ENCODE data around the gene SCAMP4. TPM values are rescaled to one million over a fixed set of nuclear protein-coding genes. Genes with fewer than 3 reads are reported as not detected.

SCAMP4 gene
- total RNA-seq, 1 donor from 2014 or later: 76.9 TPM

- H3K27me3 Mint-ChIP-seq: no peaks in the 10 kb centered on the region
- no peaks in the 10 kb centered on the region for H3K36me3 Mint-ChIP-seq
- no peak for TF ChIP-seq CTCF (conservative IDR thresholded peaks at IDR 0.05)
- no peak for DNase-seq (ENCODE audit: extremely low spot score, unreplicated experiment)
- H3K4me3 Mint-ChIP-seq: peak overlapping the region; percentile 52
- H3K27ac Mint-ChIP-seq: no peak overlapping the region
- peaks cover 12% of the 10 kb centered on the region for H3K4me1 Mint-ChIP-seq (ENCODE audit: unreplicated experiment)
- H3K9me3 Mint-ChIP-seq: no peaks in the 10 kb centered on the region
Measured at GRCh38 chr19:1938071-1938470, 32.9 kb downstream of the SCAMP4 start.

- Mint-ChIP-seq H3K4me1 (ENCODE audit: unreplicated experiment) (peaks cover 21% of the 10 kb centered on the region), H3K9me3 (no peaks in the 10 kb centered on the region), H3K36me3 (no peaks in the 10 kb centered on the region), H3K4me3 (peak within 1 kb of the TSS; percentile 92), H3K27me3 (no peaks in the 10 kb centered on the region), H3K27ac (peak within 1 kb of the TSS; percentile 96)
- peak; percentile 70 for DNase-seq (ENCODE audit: extremely low spot score, unreplicated experiment)
- TF ChIP-seq CTCF (conservative IDR thresholded peaks at IDR 0.05): no peak
Measured at GRCh38 chr19:1941146-1942077, 36.2 kb downstream of the SCAMP4 start, which contains the start of gene CSNK1G2. Gene CSNK1G2, plus strand, starts transcription at chr19:1941172. Its CDS starts 28,601 bp downstream, at chr19:1969773.

- H3K27me3 Mint-ChIP-seq: no peaks in the 10 kb centered on the region
- H3K9me3 Mint-ChIP-seq: no peaks in the 10 kb centered on the region
- H3K4me3 Mint-ChIP-seq: peak overlapping the region; percentile 92
- DNase-seq (ENCODE audit: extremely low spot score, unreplicated experiment): peak; percentile 73
- H3K27ac Mint-ChIP-seq: peak overlapping the region; percentile 91
- peaks cover 21% of the 10 kb centered on the region for H3K4me1 Mint-ChIP-seq (ENCODE audit: unreplicated experiment)
- no peak for TF ChIP-seq CTCF (conservative IDR thresholded peaks at IDR 0.05)
- no peaks in the 10 kb centered on the region for H3K36me3 Mint-ChIP-seq
Measured at GRCh38 chr19:1942078-1942933, 37.1 kb downstream of the SCAMP4 start.

GRCh38 chr19:1942934-1943555 is 37.8 kb downstream of the SCAMP4 start:
- H3K27me3 Mint-ChIP-seq: no peaks in the 10 kb centered on the region
- peak overlapping the region; percentile 92 for H3K4me3 Mint-ChIP-seq
- H3K4me1 Mint-ChIP-seq (ENCODE audit: unreplicated experiment): peaks cover 21% of the 10 kb centered on the region
- no peak for TF ChIP-seq CTCF (conservative IDR thresholded peaks at IDR 0.05)
- DNase-seq (ENCODE audit: extremely low spot score, unreplicated experiment): peak; percentile 67
- no peaks in the 10 kb centered on the region for H3K9me3 Mint-ChIP-seq
- peak overlapping the region; percentile 91 for H3K27ac Mint-ChIP-seq
- no peaks in the 10 kb centered on the region for H3K36me3 Mint-ChIP-seq

GRCh38 chr19:1943661-1944087 is 38.5 kb downstream of the SCAMP4 start:
- Mint-ChIP-seq H3K36me3 (no peaks in the 10 kb centered on the region), H3K4me1 (ENCODE audit: unreplicated experiment) (peaks cover 24% of the 10 kb centered on the region), H3K4me3 (peak overlapping the region; percentile 92), H3K27ac (peak overlapping the region; percentile 91), H3K9me3 (no peaks in the 10 kb centered on the region), H3K27me3 (no peaks in the 10 kb centered on the region)
- no peak for TF ChIP-seq CTCF (conservative IDR thresholded peaks at IDR 0.05)
- DNase-seq (ENCODE audit: extremely low spot score, unreplicated experiment): peak; percentile 67

All from type B pancreatic cell (in vitro differentiated cells).